ENCODE results near the gene DENND5A.

DENND5A gene

GRCh38 chr11:9208726-9209501 lies 56.2 kb downstream of the DENND5A start:
- no peak for TF ChIP-seq CTCF (IDR thresholded peaks at IDR 0.05)
- no peaks in the 10 kb centered on the region for H3K27me3 Mint-ChIP-seq (ENCODE audit: low read depth, poor library complexity)
- H3K27ac Mint-ChIP-seq, result peak overlapping the region; percentile 52
- peaks cover 13% of the 10 kb centered on the region for H3K36me3 Mint-ChIP-seq (ENCODE audit: low read depth)
- H3K4me3 Mint-ChIP-seq, result no peak overlapping the region
- no peak for DNase-seq
- H3K9me3 Mint-ChIP-seq, result no peaks in the 10 kb centered on the region
- peaks cover 38% of the 10 kb centered on the region for H3K4me1 Mint-ChIP-seq

DNA sequence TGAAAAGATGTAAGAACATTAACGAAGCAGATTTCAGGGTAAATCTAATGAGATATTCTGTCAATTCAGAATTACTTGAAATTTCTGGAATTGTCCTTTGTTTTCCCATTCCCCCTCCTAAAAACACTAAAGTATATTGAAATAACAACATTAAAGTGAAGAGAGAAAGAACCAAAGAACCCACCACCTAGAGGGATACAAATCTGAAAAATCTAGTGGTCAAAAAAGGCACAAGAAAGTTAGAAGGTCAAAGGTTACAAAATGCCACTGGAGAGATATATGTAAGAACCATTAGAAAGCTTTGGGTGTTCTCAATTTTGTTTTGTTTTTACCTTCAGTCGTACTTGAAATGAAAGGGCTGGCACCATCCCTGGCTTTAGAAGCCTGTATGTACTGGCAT lies 57.9 kb downstream of the DENND5A start:
- no peak for TF ChIP-seq CTCF (IDR thresholded peaks at IDR 0.05)
- DNase-seq, result no peak
- Mint-ChIP-seq H3K4me3 (no peak overlapping the region), H3K27ac (no peak overlapping the region), H3K27me3 (ENCODE audit: low read depth, poor library complexity) (no peaks in the 10 kb centered on the region), H3K9me3 (no peaks in the 10 kb centered on the region), H3K36me3 (ENCODE audit: low read depth) (peaks cover 18% of the 10 kb centered on the region), H3K4me1 (peaks cover 38% of the 10 kb centered on the region)

- no peak for DNase-seq
- H3K4me3 Mint-ChIP-seq, result no peak overlapping the region
- H3K27ac Mint-ChIP-seq, result no peak overlapping the region
- no peaks in the 10 kb centered on the region for H3K9me3 Mint-ChIP-seq
- peaks cover 16% of the 10 kb centered on the region for H3K36me3 Mint-ChIP-seq (ENCODE audit: low read depth)
- peaks cover 38% of the 10 kb centered on the region for H3K4me1 Mint-ChIP-seq
- H3K27me3 Mint-ChIP-seq (ENCODE audit: low read depth, poor library complexity), result no peaks in the 10 kb centered on the region
- TF ChIP-seq CTCF (IDR thresholded peaks at IDR 0.05), result no peak
Observed at GRCh38 chr11:9206496-9206895, 58.7 kb downstream of the DENND5A start.

GRCh38 chr11:9203691-9204311 lies 61.3 kb downstream of the DENND5A start:
- peaks cover 29% of the 10 kb centered on the region for H3K4me1 Mint-ChIP-seq
- peak overlapping the region; percentile 37 for H3K27ac Mint-ChIP-seq
- TF ChIP-seq CTCF (IDR thresholded peaks at IDR 0.05), result no peak
- no peaks in the 10 kb centered on the region for H3K27me3 Mint-ChIP-seq (ENCODE audit: low read depth, poor library complexity)
- no peak overlapping the region for H3K4me3 Mint-ChIP-seq
- DNase-seq, result no peak
- peaks cover 35% of the 10 kb centered on the region for H3K36me3 Mint-ChIP-seq (ENCODE audit: low read depth)
- H3K9me3 Mint-ChIP-seq, result no peaks in the 10 kb centered on the region

DNA sequence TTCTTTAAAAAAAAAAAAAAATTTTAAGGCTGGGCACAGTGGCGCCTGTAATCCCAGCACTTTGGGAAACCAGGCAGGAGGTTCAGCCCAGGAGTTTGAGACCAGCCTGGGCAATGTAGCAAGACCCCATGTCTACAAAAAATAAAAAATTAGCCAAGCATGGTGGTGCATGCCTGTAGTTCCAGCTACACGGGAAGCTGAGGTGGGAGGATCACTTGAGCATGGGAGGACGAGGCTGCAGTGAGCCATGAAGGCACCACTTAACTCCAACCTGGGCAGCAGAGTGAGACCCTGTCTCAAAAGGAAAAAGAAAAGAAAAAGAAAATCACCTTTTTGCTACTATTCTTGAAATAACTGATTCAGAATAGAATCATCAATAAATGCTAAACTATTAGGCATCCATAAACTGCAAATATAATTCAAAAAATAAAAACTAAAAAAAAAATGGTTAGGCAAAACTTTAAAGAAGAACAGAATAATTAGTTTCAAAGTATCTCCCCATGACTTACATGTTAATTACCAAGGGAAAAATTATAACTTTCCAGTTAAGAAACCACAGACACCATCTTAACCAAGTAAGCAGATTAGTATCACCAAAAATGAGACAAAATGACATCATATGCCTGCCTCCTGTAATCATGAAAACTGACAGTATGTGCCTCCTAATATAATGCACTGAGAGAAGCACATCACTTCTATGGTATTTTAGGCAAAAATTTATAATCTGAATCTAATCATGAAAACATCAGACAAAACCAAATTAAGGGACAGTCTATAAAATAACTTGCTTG lies 63.6 kb downstream of the DENND5A start:
- no peak for TF ChIP-seq CTCF (IDR thresholded peaks at IDR 0.05)
- Mint-ChIP-seq H3K36me3 (ENCODE audit: low read depth) (peaks cover 49% of the 10 kb centered on the region), H3K9me3 (no peaks in the 10 kb centered on the region), H3K4me3 (no peak overlapping the region), H3K4me1 (peaks cover 14% of the 10 kb centered on the region), H3K27ac (no peak overlapping the region), H3K27me3 (ENCODE audit: low read depth, poor library complexity) (no peaks in the 10 kb centered on the region)
- no peak for DNase-seq
